Measurements from ENCODE around the gene PHF19.

- TF ChIP-seq YY1 (IDR thresholded peaks at IDR 0.05; ENCODE audit: insufficient read depth, insufficient read length) (no peak), SUZ12 (IDR thresholded peaks at IDR 0.05; ENCODE audit: extremely low read depth, insufficient read depth, insufficient read length) (no peak)
These were observed 47.9 kb upstream of the PHF19 start for GRCh38 chr9:120924698-120925534.
